Left ventricle myocardium inferior (tissue), 1 donor: ENCODE measurements around the gene DCTD. TPM values are rescaled to one million over a fixed set of nuclear protein-coding genes. Genes with fewer than 3 reads are reported as not detected.
A peak's percentile ranks its signal among the peaks of the same experiment; 100 is the strongest.

Source experiments
- DNase-seq: peaks from one replicate; pipeline ENCODE4 v3.0.0-alpha.2; 2020
- H3K27ac ChIP-seq: fragments of 200-600 bp; replicated peaks from 2 replicates; pipeline ENCODE4 v1.8.0; 2021
- H3K27me3 ChIP-seq: fragments of 200-600 bp; 2 replicates; pipeline ENCODE4 v1.8.0; 2021; ENCODE audit warnings: low read depth
- H3K36me3 ChIP-seq: fragments of 200-600 bp; 2 replicates; pipeline ENCODE4 v1.8.0; 2021
- H3K4me1 ChIP-seq: fragments of 200-600 bp; 2 replicates; pipeline ENCODE4 v1.8.0; 2021
- H3K4me3 ChIP-seq: fragments of 200-600 bp; 2 replicates; pipeline ENCODE4 v1.8.0; 2021; ENCODE audit warnings: mild to moderate bottlenecking, moderate library complexity
- H3K9me3 ChIP-seq: fragments of 200-600 bp; replicated peaks from 2 replicates; pipeline ENCODE4 v1.8.0; 2021
- intact Hi-C: fragments of 100-400 bp; cut with micrococcal nuclease; formaldehyde crosslinking; loops from one replicate; pipeline ENCODE4 v1.11.0; 2022
- total RNA-seq: library from RNA; stranded (reverse); fragmentation: NEBNext Ultra II Directional; extraction: Animal tissue kit (Norgen Biotek cat#: 25700); gene quantifications from one replicate; pipeline ENCODE4 v1.2.1, GENCODE V29; 2021
- TF ChIP-seq, protein P1 (sequence below): fragments of 200-600 bp; IDR thresholded peaks from 2 replicates; pipeline ENCODE4 v1.8.0; 2021; ENCODE audit warnings: antibody characterized with exemption, mild to moderate bottlenecking, borderline replicate concordance
- donor health status: DM: no; HTN: yes; CAD: no; lungs with severe emphysema.

Gene DCTD
- total RNA-seq, 1 donor from 2014 or later, result 44.2 TPM

GRCh38 chr4:182871616-182872015, 45.6 kb downstream of the DCTD start:
- DNase-seq, result no peak
- no peaks in the 10 kb centered on the region for H3K27me3 ChIP-seq
- H3K4me3 ChIP-seq, result no peak overlapping the region
- no peaks in the 10 kb centered on the region for H3K4me1 ChIP-seq
- peaks cover 4% of the 10 kb centered on the region for H3K36me3 ChIP-seq
- H3K27ac ChIP-seq, result no peak overlapping the region
- intact Hi-C loops, result no loop called here
- no peaks in the 10 kb centered on the region for H3K9me3 ChIP-seq
- TF ChIP-seq, protein P1, sequence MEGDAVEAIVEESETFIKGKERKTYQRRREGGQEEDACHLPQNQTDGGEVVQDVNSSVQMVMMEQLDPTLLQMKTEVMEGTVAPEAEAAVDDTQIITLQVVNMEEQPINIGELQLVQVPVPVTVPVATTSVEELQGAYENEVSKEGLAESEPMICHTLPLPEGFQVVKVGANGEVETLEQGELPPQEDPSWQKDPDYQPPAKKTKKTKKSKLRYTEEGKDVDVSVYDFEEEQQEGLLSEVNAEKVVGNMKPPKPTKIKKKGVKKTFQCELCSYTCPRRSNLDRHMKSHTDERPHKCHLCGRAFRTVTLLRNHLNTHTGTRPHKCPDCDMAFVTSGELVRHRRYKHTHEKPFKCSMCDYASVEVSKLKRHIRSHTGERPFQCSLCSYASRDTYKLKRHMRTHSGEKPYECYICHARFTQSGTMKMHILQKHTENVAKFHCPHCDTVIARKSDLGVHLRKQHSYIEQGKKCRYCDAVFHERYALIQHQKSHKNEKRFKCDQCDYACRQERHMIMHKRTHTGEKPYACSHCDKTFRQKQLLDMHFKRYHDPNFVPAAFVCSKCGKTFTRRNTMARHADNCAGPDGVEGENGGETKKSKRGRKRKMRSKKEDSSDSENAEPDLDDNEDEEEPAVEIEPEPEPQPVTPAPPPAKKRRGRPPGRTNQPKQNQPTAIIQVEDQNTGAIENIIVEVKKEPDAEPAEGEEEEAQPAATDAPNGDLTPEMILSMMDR, result no peak

DNA sequence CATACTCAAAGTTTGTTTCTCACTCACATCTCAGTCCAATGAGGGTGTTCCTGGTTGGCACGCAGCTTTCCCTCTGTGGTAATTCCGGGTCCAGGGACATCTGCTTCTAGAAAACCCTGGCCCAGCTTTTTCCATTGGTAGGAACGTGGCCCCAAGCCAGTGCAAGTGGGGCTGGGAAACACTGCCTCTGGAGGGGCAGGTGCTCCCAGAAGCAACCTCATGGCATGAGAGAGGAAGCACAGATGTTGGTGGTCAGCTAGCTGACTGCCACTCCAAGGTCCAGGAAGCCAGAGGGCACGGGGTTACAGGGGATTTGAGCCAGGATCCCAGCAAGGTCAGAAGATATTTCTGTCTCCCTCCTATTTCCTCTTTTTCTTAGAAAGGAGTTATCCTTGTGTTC, 47.5 kb downstream of the DCTD start:
- H3K4me3 ChIP-seq, result no peak overlapping the region

GRCh38 chr4:182866746-182867145, 50.4 kb downstream of the DCTD start:
- Histone ChIP-seq H3K4me3 (no peak overlapping the region), H3K9me3 (no peaks in the 10 kb centered on the region), H3K36me3 (no peaks in the 10 kb centered on the region), H3K4me1 (no peaks in the 10 kb centered on the region), H3K27me3 (no peaks in the 10 kb centered on the region), H3K27ac (peak overlapping the region; percentile 39)
- intact Hi-C loops, result no loop called here
- DNase-seq, result no peak
- TF ChIP-seq, protein P1, result no peak

More for the DNA sequence above, 47.5 kb downstream of the DCTD start:
- Histone ChIP-seq H3K9me3 (no peaks in the 10 kb centered on the region), H3K27ac (no peak overlapping the region), H3K27me3 (no peaks in the 10 kb centered on the region), H3K36me3 (no peaks in the 10 kb centered on the region), H3K4me1 (no peaks in the 10 kb centered on the region)
- intact Hi-C loops, result no loop called here
- TF ChIP-seq, protein P1, result no peak
- DNase-seq, result no peak

DNA sequence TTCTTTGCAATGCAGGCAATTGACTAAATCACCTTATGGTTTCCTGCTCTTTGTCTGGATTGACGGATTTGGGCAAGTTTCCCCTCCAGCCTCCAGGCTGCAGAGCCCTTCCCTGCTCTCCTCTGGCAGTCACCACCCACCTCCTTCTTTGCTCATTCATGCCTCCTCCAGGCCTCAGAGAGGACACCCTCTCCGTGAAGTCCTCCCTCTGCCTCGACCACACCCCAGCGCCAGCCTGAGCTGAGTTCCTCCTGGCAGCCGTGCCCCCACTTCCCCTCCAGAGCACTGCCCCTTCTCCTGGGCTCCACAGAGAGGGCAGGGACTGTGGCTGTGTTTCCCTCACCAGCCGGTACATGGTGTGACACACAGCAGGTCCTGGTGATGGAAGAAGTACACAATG, 53.7 kb downstream of the DCTD start:
- DNase-seq, result no peak
- intact Hi-C loops, result no loop called here
- Histone ChIP-seq H3K9me3 (peaks cover 10% of the 10 kb centered on the region), H3K36me3 (no peaks in the 10 kb centered on the region), H3K27me3 (no peaks in the 10 kb centered on the region), H3K4me1 (no peaks in the 10 kb centered on the region), H3K4me3 (no peak overlapping the region), H3K27ac (no peak overlapping the region)
- TF ChIP-seq, protein P1, result no peak

DNA sequence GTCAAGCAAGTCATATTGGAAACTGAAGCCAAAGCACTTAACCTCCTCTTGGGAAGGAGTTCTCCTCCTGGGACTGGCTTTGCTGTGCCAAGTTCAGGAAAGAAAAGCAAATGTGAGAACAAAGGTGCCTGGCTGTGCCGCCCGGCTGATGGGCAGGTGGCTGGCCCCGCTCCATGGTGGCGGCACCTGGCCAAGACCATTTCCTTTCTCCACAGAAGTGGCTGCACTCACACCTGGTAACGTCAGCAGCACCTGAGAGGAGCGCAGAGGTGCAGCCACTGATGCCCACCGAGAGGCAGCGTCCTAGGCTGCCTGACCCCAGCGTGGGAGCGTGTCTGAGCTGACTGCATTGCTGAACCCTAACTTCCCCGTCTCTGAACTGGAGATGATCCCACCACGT, 54.3 kb downstream of the DCTD start:
- Histone ChIP-seq H3K4me1 (no peaks in the 10 kb centered on the region), H3K9me3 (peaks cover 10% of the 10 kb centered on the region), H3K27ac (no peak overlapping the region), H3K36me3 (no peaks in the 10 kb centered on the region), H3K4me3 (no peak overlapping the region), H3K27me3 (no peaks in the 10 kb centered on the region)
- no peak for DNase-seq
- TF ChIP-seq, protein P1, result no peak
- intact Hi-C loops, result no loop called here
